Tibial artery (tissue), 4 donors: ENCODE data around the gene EID1.
"Not testable (repeated sequence)": the region's sequence is repeated elsewhere in the genome, so short reads cannot be mapped to it uniquely, and the experiment has no call there.

Source experiments
- DNase-seq, 2 donors: peaks; one replicate each; pipeline ENCODE4 v3.0.0-alpha.2; 2019
- H3K27ac ChIP-seq, 2 donors: fragments of 200-600 bp; sonication (generic) in 1 of 2; 1 replicate in 1 of 2; 2 replicates in 1 of 2; pipeline ENCODE4 v1.5.1; 2018 to 2019; ENCODE audit warnings: mild to moderate bottlenecking in 1 of 2
- H3K27me3 ChIP-seq, 2 donors: fragments of 200-600 bp; sonication (generic) in 1 of 2; one replicate each; pipeline versions ENCODE4 v1.5.1 to v1.6.0; 2016 to 2019
- H3K36me3 ChIP-seq, 3 donors: fragments of 200-600 bp; sonication (generic) in 2 of 3; one replicate each; pipeline ENCODE4 v1.5.1; 2016 to 2019; ENCODE audit warnings: mild to moderate bottlenecking in 2 of 3
- H3K4me1 ChIP-seq, 4 donors: fragments of 200-600 bp; sonication (generic) in 2 of 4; 1 replicate in 3 of 4; 2 replicates in 1 of 4; pipeline ENCODE4 v1.5.1; 2016 to 2019
- H3K4me3 ChIP-seq, 2 donors: fragments of 200-600 bp; sonication (generic) in 1 of 2; 1 replicate in 1 of 2; 2 replicates in 1 of 2; pipeline ENCODE4 v1.5.1; 2018 to 2019; ENCODE audit warnings: mild to moderate bottlenecking in 2 of 2
- H3K9me3 ChIP-seq, 3 donors: fragments of 200-600 bp; sonication (generic) in 1 of 3; one replicate each; pipeline ENCODE4 v1.5.1; 2016 to 2019
- CTCF ChIP-seq, 2 experiments: fragments of 200-600 bp in 1 of 2; fragments of 450-650 bp in 1 of 2; IDR thresholded peaks; one replicate each; pipeline ENCODE4 v1.5.1; 2017 to 2019; ENCODE audit warnings: antibody characterized with exemption in 2 of 2, mild to moderate bottlenecking in 1 of 2, moderate library complexity in 1 of 2
- intact Hi-C: fragments of 100-400 bp; cut with DNase I; formaldehyde crosslinking; loops from one replicate; pipeline ENCODE4 v1.15.0; 2023; ENCODE audit warnings: low total_unique reads

The EID1 gene

GRCh38 chr15:48898446-48898845 is 20.5 kb downstream of the EID1 start:
- no peak for TF ChIP-seq CTCF (IDR thresholded peaks at IDR 0.05)
- DNase-seq, result no peak
- Histone ChIP-seq H3K9me3 (no peaks in the 10 kb centered on the region), H3K4me1 (peaks cover 0 to 14% (median 2%) of the 10 kb centered on the region in 4 donors), H3K27me3 (no peaks in the 10 kb centered on the region), H3K27ac (no peak overlapping the region), H3K4me3 (no peak overlapping the region), H3K36me3 (no peaks in the 10 kb centered on the region)
- intact Hi-C loops, result no loop called here

- peaks cover 0 to 14% (median 2%) of the 10 kb centered on the region in 4 donors for H3K4me1 ChIP-seq
- no peak for DNase-seq
- H3K27ac ChIP-seq, result no peak overlapping the region
- intact Hi-C loops, result no loop called here
- no peaks in the 10 kb centered on the region for H3K36me3 ChIP-seq
- TF ChIP-seq CTCF (IDR thresholded peaks at IDR 0.05), result no peak
- no peak overlapping the region for H3K4me3 ChIP-seq
- no peaks in the 10 kb centered on the region for H3K27me3 ChIP-seq
- H3K9me3 ChIP-seq, result no peaks in the 10 kb centered on the region
Measured at GRCh38 chr15:48899793-48900192, 21.9 kb downstream of the EID1 start.

- Histone ChIP-seq H3K9me3 (no peaks in the 10 kb centered on the region), H3K27ac (no peak overlapping the region), H3K4me3 (no peak overlapping the region), H3K4me1 (peaks cover 0 to 15% (median 1%) of the 10 kb centered on the region in 4 donors), H3K27me3 (no peaks in the 10 kb centered on the region), H3K36me3 (no peaks in the 10 kb centered on the region)
- TF ChIP-seq CTCF (IDR thresholded peaks at IDR 0.05), result no peak
- intact Hi-C loops, result no loop called here
- no peak for DNase-seq
Measured at GRCh38 chr15:48904758-48905157, 26.8 kb downstream of the EID1 start.

GRCh38 chr15:48905216-48905615 is 27.3 kb downstream of the EID1 start:
- no peak for TF ChIP-seq CTCF (IDR thresholded peaks at IDR 0.05)
- DNase-seq, result no peak
- Histone ChIP-seq H3K27ac (peak overlapping the region in 1 of 2 donors; percentile 24), H3K27me3 (no peaks in the 10 kb centered on the region), H3K9me3 (no peaks in the 10 kb centered on the region), H3K4me1 (peaks cover 0 to 15% (median 1%) of the 10 kb centered on the region in 4 donors), H3K36me3 (no peaks in the 10 kb centered on the region), H3K4me3 (no peak overlapping the region)
- intact Hi-C loops, result no loop called here

GRCh38 chr15:48905847-48906246 is 27.9 kb downstream of the EID1 start:
- H3K27ac ChIP-seq, result peak overlapping the region in 1 of 2 donors; percentile 24
- H3K36me3 ChIP-seq, result no peaks in the 10 kb centered on the region
- no peak for DNase-seq
- no peak overlapping the region for H3K4me3 ChIP-seq
- no peak for TF ChIP-seq CTCF (IDR thresholded peaks at IDR 0.05)
- peaks cover 0 to 15% (median 1%) of the 10 kb centered on the region in 4 donors for H3K4me1 ChIP-seq
- H3K9me3 ChIP-seq, result no peaks in the 10 kb centered on the region
- no peaks in the 10 kb centered on the region for H3K27me3 ChIP-seq
- intact Hi-C loops, result no loop called here

GRCh38 chr15:48909313-48909712 is 31.4 kb downstream of the EID1 start:
- H3K9me3 ChIP-seq, DNase-seq, H3K27me3 ChIP-seq, H3K36me3 ChIP-seq, intact Hi-C loops, H3K27ac ChIP-seq, H3K4me3 ChIP-seq: not testable (repeated sequence)
- peaks cover 0 to 15% (median 1%) of the 10 kb centered on the region in 4 donors for H3K4me1 ChIP-seq

- DNase-seq, H3K27me3 ChIP-seq, H3K9me3 ChIP-seq, H3K4me3 ChIP-seq, intact Hi-C loops, H3K4me1 ChIP-seq, H3K36me3 ChIP-seq, H3K27ac ChIP-seq: not testable (repeated sequence)
Measured at GRCh38 chr15:48910554-48910953, 32.6 kb downstream of the EID1 start.
